GM21526 (cell line): ENCODE data around the gene PTHLH.

Source experiments
- ATAC-seq: cut with Tn5 transposase; IDR thresholded peaks from one replicate; pipeline ENCODE4 v1.9.1; 2021; ENCODE audit warnings: moderate library complexity; ENCODE audit not compliant: unreplicated experiment, low FRiP score

The PTHLH gene

GRCh38 chr12:27972721-27973120 lies at the start of gene PTHLH:
Gene PTHLH, minus strand, starts transcription at chr12:27972733. Its CDS starts 3,239 bp downstream, at chr12:27969494.
- ATAC-seq: no peak

GRCh38 chr12:28021704-28022103 lies 49.2 kb upstream of the PTHLH start:
- ATAC-seq: no peak

GRCh38 chr12:28017873-28018255 lies 45.3 kb upstream of the PTHLH start:
- no peak for ATAC-seq

- ATAC-seq: no peak
These were observed 44.8 kb upstream of the PTHLH start for GRCh38 chr12:28017126-28017872.

GRCh38 chr12:28015165-28015564 lies 42.6 kb upstream of the PTHLH start:
- ATAC-seq: no peak

GRCh38 chr12:28014196-28014595 lies 41.7 kb upstream of the PTHLH start:
- ATAC-seq: no peak

GRCh38 chr12:28012333-28012918 lies 39.9 kb upstream of the PTHLH start:
- ATAC-seq: no peak

GRCh38 chr12:28010036-28010435 lies 37.5 kb upstream of the PTHLH start:
- no peak for ATAC-seq

GRCh38 chr12:27999970-28000369 lies 27.4 kb upstream of the PTHLH start:
- ATAC-seq: no peak

- ATAC-seq: no peak
These were observed 27.0 kb upstream of the PTHLH start for GRCh38 chr12:27999521-27999920.

GRCh38 chr12:27998658-27999057 lies 26.1 kb upstream of the PTHLH start:
- no peak for ATAC-seq

- ATAC-seq: no peak
These were observed 25.6 kb upstream of the PTHLH start for GRCh38 chr12:27998170-27998569.

GRCh38 chr12:27996761-27997160 lies 24.2 kb upstream of the PTHLH start:
- no peak for ATAC-seq

GRCh38 chr12:27995406-27995805 lies 22.9 kb upstream of the PTHLH start:
- no peak for ATAC-seq

GRCh38 chr12:27988594-27989233 lies 16.2 kb upstream of the PTHLH start:
- ATAC-seq: no peak

- no peak for ATAC-seq
These were observed 14.8 kb upstream of the PTHLH start for GRCh38 chr12:27987331-27987730.

GRCh38 chr12:27984275-27984674 lies 11.7 kb upstream of the PTHLH start:
- no peak for ATAC-seq

- no peak for ATAC-seq
These were observed 10.4 kb upstream of the PTHLH start for GRCh38 chr12:27982951-27983350.

GRCh38 chr12:27982385-27982784 lies 9.9 kb upstream of the PTHLH start:
- no peak for ATAC-seq

- ATAC-seq: no peak
These were observed 9.3 kb upstream of the PTHLH start for GRCh38 chr12:27981874-27982273.

- ATAC-seq: no peak
These were observed 6.6 kb upstream of the PTHLH start for GRCh38 chr12:27979145-27979544.
